ENCODE results near the gene CACNA2D4.

Gene CACNA2D4

DNA sequence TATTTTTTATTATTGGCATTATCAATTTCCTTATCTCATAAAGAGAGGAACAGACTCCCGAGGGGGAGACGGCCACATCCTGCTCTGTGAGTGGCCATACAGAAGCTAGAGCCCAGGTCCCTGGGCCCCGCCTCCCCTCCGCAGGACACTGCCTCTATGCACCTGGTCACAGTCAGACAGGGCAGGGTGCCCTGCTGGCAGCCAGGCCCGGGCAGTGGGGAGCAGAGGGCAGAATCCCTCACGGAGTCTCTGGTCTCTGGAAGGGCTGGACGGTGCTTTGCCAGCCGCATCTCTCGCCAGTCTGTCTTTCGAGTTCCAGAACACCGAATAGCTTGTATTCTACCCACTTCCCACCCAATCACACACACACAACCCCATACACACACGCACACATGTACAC is 16.4 kb upstream of the CACNA2D4 start:
- DNase-seq (ENCODE audit: low spot score), result no peak

GRCh38 chr12:1934068-1934467 is 15.6 kb upstream of the CACNA2D4 start:
- no peak for DNase-seq (ENCODE audit: low spot score)

DNA sequence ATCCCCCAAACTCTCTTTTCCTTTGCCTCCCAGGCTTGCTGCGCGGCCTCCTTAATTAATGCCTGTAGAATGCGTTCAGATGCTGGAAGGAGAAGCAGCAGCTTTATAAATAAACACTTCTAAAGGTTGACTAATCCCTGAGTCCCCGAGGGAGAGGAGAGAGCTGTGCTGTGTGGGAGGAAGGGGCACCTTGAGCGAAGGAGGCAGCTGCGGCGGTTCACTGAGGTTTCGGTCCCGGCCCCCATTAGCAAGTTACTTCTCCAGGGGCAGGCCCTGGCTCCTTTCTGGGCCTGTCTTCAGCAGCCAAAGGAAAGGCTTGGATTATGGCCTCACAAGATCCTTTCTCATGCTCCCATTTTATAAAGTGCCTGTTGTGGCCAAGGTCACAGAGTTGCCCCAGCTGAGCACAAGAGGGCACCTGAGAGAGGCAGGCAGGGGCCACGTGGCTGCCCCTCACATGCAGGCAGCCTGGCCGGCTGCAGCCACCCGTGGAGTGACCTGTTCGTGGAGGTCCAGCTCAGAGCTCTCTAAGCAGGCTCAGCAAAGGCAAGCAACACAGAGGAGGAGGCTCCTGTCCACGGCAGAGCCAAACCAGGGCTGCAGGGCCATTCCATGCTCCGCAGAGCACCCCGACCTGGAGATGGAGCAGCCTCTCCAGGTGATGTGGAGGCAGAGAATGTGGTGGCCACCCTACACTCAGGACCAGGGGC is 15.0 kb upstream of the CACNA2D4 start:
- DNase-seq (ENCODE audit: low spot score), result no peak

GRCh38 chr12:1932264-1932777 is 13.9 kb upstream of the CACNA2D4 start:
- no peak for DNase-seq (ENCODE audit: low spot score)

- DNase-seq (ENCODE audit: low spot score), result no peak
Observed at GRCh38 chr12:1931642-1932041, 13.2 kb upstream of the CACNA2D4 start.

GRCh38 chr12:1930803-1931597 is 12.5 kb upstream of the CACNA2D4 start:
- DNase-seq (ENCODE audit: low spot score), result no peak

DNA sequence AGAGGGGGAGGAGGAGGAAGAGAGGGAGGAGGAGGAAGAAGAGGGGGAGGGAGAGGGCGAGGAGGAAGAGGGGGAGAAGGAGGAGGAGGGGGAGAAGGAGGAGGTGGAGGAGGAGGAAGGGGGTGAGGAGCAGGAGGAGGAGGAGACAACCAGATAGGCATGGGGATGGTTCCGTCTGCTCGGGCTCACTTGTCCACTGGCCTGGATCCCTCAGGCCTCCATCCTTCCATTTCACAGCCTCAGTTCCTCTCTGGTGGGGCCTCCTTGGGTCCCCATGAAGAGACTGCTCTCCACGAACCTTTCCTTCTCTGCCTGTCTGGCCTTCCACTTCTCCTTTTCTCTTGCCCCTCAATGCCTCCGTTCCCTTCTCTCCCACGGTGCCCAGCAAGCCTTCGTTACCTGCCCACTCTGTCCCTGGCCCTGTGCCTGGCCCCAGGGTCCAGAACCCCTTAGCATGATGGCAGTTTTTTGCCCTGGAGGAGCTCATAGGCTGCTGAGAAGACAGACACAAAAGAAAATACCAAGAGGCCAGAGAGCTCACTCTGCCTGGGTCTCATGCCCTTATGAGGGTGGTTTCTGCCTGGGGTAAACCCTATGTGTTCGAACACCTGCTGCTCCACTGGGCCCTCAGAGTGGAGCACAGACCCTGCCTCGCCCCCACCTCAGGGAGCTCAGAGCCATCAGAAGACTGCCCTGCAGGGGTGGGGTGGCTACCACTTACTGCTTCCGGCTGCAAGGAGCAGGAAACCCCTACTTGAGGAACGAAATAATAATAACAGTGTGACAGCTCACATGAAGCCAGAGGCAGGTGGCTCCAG is 11.7 kb upstream of the CACNA2D4 start:
- DNase-seq (ENCODE audit: low spot score), result no peak

- DNase-seq (ENCODE audit: low spot score), result no peak
Observed at GRCh38 chr12:1929241-1929984, 11.0 kb upstream of the CACNA2D4 start.

GRCh38 chr12:1928439-1929121 is 10.1 kb upstream of the CACNA2D4 start:
- DNase-seq (ENCODE audit: low spot score), result no peak

- DNase-seq (ENCODE audit: low spot score), result no peak
Observed at GRCh38 chr12:1927751-1928351, 9.4 kb upstream of the CACNA2D4 start.

DNA sequence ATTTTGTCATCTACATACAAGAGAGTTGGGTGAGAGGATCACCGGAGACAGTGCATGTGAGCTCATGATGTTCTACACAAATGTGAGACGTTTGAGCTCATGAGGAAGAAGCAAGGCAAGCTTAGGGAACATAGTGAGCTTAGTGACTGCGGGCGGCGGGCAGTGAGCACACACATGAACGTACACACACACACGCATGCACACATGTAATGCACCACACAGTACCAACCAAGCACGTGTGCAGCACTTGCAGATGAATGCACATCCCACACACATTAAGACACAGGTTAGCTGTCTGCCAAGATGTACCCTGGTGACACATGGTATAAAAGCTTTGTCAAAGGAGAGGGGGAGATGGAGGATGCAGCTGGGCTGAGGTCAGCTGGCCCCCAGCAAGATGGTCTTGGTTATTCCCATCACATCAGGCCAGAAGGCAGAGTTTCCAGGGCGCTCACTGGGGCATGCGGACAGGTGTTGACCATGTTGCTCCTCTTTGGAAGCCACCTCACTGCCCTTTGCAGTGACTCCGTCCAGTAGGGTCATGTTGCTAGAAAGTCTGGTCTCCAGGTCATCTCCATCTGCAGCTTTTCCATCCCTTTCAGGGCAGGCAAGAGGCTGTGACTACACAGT is 8.7 kb upstream of the CACNA2D4 start:
- no peak for DNase-seq (ENCODE audit: low spot score)

GRCh38 chr12:1926251-1926657 is 7.8 kb upstream of the CACNA2D4 start:
- DNase-seq (ENCODE audit: low spot score), result no peak

DNA sequence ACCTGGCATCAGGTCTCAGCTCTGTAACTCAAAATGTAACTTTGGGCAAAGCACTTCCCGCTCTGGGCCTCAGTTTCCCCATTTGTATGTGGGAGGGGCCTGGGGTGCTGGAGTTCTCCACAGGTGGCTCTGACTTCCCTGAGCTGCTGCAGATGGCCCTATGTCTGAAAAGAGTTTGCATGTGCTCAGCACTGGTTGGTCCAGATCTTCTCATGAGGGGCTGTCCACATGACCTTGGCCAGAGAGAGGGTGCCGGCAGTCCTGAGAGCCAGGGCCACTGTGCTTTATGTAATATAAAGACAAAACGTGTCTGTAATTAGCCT is 7.2 kb upstream of the CACNA2D4 start:
- DNase-seq (ENCODE audit: low spot score), result no peak

GRCh38 chr12:1924996-1925683 is 6.7 kb upstream of the CACNA2D4 start:
- no peak for DNase-seq (ENCODE audit: low spot score)

- no peak for DNase-seq (ENCODE audit: low spot score)
Observed at GRCh38 chr12:1922985-1923384, 4.5 kb upstream of the CACNA2D4 start.

GRCh38 chr12:1922075-1922709 is 3.7 kb upstream of the CACNA2D4 start:
- no peak for DNase-seq (ENCODE audit: low spot score)

GRCh38 chr12:1920971-1921370 is 2.5 kb upstream of the CACNA2D4 start:
- DNase-seq (ENCODE audit: low spot score), result peak; percentile 12

- no peak for DNase-seq (ENCODE audit: low spot score)
Observed at GRCh38 chr12:1920436-1920835, 2.0 kb upstream of the CACNA2D4 start.

GRCh38 chr12:1919763-1920162 is 1.3 kb upstream of the CACNA2D4 start:
- DNase-seq (ENCODE audit: low spot score), result no peak
